ENCODE measurements around the gene ZFP69B.
"Not testable (repeated sequence)": the region's sequence is repeated elsewhere in the genome, so short reads cannot be mapped to it uniquely, and the experiment has no call there.

ZFP69B gene

DNA sequence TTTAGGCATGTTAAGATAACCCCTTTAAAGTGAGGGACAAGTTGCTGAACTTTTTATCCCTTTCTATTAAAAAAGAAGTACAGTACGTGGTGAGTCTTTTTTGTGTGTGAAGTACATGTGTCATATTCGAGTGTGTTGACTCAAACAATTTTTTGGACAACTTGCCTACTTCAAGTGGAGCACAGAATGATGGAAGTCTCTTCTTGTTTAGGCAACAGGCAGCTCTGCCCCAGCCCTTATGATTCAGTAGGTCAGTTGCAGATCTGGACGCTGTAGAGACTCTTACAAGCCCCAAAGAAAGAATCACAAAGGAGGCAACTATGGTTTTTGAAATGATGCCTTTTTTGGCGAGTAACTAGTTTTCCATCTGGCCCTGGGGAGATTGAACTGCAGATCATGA, 14.4 kb upstream of the ZFP69B start:
- DNase-seq (ENCODE audit: low read depth, low spot score): no peak

DNA sequence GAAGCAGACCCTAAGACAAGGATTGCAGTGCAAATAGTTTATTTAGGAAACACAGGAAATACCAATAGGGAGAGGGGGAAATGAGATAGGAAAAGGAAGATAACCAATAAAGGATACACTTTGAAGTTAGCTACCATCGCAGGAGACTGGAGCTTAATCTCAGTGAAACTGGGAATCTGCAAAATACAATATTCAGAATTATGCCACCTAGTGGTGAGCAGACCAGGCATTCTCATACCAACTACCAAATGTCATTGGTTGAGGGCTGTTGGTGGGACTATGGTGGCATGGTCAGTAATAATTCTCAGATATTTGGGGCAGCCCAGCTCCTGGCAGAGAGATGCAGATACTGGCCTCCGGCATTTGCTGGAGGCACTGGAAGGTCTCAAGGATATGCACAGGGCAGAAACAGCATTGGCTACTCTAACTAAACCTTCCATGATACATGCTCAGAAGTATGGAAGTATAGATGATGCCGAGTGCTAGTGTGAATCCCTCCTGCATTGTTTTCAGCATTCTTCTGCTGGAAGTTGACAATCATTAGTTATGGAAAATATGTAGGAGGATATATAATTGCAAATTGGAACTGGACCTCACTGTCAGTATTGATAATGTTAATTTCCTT, 11.8 kb upstream of the ZFP69B start:
- DNase-seq (ENCODE audit: low read depth, low spot score): no peak

- DNase-seq (ENCODE audit: low read depth, low spot score): no peak
Measured at GRCh38 chr1:40439247-40439646, 11.0 kb upstream of the ZFP69B start.

- DNase-seq (ENCODE audit: low read depth, low spot score): peak; percentile 8
Measured at GRCh38 chr1:40450495-40451237, 390 bp downstream of the ZFP69B start.

DNA sequence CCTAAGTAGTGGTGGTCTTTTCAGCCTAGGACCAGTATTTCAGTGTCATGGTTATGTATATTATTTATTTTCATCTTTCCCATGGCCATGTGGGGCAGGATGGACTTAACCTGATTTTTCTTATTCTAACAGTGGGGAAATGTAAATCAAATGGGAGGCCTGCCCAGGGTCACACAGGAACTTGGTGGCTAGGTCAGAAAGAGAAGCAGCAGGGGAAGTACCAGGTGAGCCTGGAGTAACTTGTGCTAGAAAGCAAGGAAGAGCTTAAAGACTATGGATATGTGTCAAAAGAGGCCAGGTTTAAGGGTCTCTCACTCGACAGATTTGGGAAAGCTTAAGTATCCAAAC, 936 bp downstream of the ZFP69B start:
- DNase-seq (ENCODE audit: low read depth, low spot score): no peak

DNA sequence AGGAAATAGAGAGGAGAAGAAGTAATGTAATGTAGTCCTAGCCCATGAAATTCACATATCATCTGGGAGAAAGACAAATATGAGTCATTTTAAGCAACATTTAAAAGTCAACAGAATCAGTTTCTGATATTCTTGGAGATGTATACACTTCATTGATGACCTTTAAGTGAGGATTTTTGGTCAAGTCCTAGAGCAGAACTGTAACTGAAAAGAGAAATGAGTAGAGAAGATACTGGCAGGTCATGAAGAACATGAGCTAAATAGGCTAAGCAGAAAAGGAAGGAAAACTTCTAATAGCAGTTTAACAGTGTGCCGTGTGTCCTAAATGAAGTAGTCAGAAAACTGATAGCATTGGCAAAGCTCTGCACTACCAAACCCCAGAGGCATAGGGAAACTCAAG, 4.6 kb downstream of the ZFP69B start:
- DNase-seq (ENCODE audit: low read depth, low spot score): no peak

- no peak for DNase-seq (ENCODE audit: low read depth, low spot score)
Measured at GRCh38 chr1:40462956-40463590, 12.8 kb downstream of the ZFP69B start.

DNA sequence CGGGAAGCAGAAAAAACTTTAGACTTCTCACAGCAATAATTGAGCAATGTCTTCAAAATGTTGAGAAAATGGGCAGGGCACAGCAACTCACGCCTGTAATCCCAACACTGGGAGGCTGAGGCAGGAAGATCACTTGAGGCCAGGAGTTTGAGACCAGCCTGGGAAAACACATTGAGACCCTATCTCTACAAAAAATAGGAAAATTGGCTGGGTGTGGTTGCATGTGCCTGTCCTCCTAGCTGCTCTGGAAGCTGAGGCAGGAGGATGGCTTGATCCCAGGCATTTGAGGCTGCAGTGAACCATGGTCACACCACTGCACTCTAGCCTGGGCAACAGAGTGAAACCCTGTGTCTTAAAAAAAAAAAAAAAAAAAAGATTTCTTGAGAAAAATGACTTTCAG, 19.1 kb downstream of the ZFP69B start:
- no peak for DNase-seq (ENCODE audit: low read depth, low spot score)

GRCh38 chr1:40475268-40475667, 25.0 kb downstream of the ZFP69B start:
- DNase-seq (ENCODE audit: low read depth, low spot score): no peak

DNA sequence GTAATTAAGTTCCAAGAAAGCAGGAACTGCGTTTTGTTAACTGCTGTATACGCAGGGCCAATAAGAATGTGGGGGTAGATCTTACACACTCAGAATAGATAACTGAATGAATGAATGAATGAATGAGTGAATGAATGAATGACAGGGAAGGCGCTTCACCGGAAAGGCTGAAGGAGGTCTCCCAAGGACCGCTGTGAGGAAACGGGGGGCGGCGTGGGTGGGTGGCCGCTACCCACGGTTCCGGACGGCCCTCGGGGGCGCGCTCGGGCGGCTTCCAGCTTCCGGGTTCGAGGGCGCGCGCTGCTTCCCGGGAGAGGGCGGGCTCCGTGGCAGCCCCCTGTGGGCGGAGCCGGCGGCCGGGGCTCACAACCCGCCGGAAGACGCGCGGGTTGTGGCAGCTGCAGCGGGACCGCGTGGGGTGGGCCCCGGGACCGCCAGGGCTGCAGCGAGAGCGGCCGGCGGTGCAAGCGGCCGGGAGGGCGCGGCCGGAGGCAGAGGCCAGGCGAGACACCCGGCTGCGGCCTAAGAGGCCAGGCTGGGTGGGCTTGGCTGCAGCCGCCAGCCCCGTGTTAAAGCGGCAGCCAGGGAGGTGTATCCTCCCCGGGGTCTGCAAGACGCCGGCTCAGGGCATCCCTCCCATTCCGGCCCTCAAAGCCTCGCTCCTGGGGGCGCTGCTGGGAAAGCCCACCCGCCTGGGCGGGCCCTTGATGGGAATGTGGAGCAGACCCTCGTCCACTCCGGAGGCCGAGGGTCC, 26.8 kb downstream of the ZFP69B start, which contains the start of gene ZFP69:
ZFP69 (plus strand) TSS at position 367 of the 754 bp plus-strand sequence. CDS start 2,072 bp downstream, outside the sequence.
- DNase-seq (ENCODE audit: low read depth, low spot score): peak; percentile 7

GRCh38 chr1:40477678-40478053, 27.4 kb downstream of the ZFP69B start:
- DNase-seq (ENCODE audit: low read depth, low spot score): no peak

- no peak for DNase-seq (ENCODE audit: low read depth, low spot score)
Measured at GRCh38 chr1:40478276-40478675, 28.0 kb downstream of the ZFP69B start.

- no peak for DNase-seq (ENCODE audit: low read depth, low spot score)
Measured at GRCh38 chr1:40479156-40479555, 28.9 kb downstream of the ZFP69B start.

DNA sequence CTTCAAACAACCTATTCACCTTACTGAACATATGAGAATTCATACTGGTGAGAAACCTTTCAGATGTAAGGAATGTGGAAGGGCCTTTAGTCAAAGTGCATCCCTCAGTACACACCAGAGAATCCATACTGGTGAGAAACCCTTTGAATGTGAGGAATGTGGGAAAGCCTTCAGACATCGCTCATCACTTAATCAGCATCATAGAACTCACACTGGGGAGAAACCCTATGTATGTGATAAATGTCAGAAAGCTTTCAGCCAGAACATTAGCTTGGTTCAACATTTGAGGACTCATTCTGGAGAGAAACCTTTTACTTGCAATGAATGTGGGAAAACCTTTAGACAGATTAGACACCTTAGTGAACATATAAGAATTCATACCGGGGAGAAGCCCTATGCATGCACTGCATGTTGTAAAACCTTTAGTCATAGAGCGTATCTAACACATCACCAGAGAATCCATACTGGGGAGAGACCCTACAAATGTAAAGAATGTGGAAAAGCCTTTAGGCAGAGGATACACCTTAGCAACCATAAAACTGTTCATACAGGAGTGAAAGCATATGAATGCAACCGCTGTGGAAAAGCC, 45.1 kb downstream of the ZFP69B start:
- no peak for DNase-seq (ENCODE audit: low read depth, low spot score)

DNA sequence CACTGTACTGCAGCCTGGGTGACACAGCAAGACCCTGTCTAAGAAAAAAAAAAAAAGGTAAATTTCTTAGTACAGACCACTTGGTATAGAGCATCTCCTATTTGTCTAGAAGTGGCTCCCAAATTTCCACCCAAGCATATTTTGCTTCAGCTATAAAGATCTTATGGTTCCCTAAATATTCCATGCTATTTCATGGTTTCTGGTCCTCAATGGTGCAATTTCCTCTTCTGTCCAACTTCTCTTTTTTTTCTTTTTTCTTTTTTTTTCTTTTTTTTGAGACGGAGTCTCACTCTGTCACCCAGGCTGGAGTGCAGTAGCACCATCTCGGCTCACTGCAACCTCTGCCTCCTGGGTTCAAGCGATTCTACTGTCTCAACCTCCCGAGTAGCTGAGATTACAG, 52.4 kb downstream of the ZFP69B start:
- not testable (repeated sequence) for DNase-seq (ENCODE audit: low read depth, low spot score)

- no peak for DNase-seq (ENCODE audit: low read depth, low spot score)
Measured at GRCh38 chr1:40507973-40508372, 57.7 kb downstream of the ZFP69B start.

DNA sequence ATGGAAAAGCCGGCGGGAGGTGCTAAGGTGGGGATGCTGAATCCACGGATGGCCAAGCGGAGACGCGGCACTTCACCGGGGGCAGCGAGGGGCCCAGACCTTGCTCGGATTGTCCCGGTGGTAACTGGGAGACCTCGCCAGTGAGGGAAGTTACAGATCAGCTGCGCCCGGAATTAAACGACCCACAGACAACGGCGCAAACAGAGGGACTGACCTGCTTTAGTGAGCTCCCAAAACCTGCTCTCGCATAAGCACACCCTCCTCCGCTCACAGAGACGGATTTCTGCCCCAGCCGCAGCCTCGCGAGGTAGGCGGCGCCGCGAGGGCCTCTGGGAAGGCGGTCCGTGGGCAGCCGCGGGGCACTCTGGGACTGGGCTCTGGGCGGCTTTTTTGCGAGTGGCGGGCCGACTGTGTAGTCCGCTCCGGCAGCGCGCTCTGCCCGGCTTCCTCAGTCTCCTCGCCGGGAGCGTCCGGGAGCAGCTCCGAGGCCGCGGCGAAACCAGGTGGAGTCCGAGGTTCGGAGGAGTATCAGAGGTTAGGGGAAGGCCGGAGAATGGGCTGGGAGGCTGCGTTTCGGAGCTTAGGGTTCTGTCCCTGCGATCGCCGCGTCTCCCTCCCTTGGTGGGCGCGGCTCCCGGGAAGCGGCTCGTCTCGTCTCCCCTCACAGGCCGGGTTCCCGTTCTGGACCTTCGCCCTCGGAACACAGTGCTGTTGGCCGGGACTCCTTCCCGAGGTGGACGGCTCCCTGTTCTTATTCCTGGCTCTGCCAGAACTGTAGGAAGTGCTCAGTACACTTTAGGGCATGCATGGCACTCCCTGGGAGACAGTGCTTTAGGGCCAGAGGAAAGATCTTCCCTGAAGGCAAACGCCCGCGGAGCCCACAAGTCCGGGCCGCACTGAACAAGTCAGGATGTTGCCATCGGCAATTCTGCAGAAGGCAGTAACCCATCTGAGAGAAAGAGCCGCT, 58.4 kb downstream of the ZFP69B start, which contains the start of gene EXO5:
EXO5 (plus strand) TSS at position 393 of the 967 bp plus-strand sequence. CDS start 5,778 bp downstream, outside the sequence.
- no peak for DNase-seq (ENCODE audit: low read depth, low spot score)

All from brain pericyte (primary cell).